Medulla oblongata (tissue), 1 donor: ENCODE results near the gene PPP6R3.
A peak's percentile ranks its signal among the peaks of the same experiment; 100 is the strongest.

Experiments
- DNase-seq: peaks from one replicate; pipeline ENCODE4 v3.0.0-alpha.2; 2015; ENCODE audit errors: extremely low spot score

PPP6R3 gene

GRCh38 chr11:68552542-68552941 is 92.0 kb downstream of the PPP6R3 start:
- DNase-seq: no peak

- no peak for DNase-seq
These were observed 99.7 kb downstream of the PPP6R3 start for GRCh38 chr11:68560216-68560615.

DNA sequence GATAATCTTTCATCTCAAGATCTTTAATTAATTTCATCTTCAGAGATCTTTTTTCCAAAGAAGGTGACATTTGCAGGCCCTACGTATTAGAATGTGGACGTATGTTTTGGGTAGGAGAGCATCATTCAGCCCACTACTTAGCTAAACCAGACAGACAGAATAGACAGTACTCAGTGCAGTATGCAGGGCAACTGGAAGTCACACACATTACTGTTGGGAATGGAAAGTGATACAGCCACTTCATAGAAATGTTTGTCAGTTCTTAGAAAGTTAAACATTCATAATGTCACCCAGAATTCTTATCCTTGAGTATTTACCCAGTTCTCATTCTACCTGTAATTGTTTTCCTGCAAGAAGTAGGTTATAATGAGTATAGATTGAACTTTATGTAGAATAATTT is 102.9 kb downstream of the PPP6R3 start:
- DNase-seq: no peak

DNA sequence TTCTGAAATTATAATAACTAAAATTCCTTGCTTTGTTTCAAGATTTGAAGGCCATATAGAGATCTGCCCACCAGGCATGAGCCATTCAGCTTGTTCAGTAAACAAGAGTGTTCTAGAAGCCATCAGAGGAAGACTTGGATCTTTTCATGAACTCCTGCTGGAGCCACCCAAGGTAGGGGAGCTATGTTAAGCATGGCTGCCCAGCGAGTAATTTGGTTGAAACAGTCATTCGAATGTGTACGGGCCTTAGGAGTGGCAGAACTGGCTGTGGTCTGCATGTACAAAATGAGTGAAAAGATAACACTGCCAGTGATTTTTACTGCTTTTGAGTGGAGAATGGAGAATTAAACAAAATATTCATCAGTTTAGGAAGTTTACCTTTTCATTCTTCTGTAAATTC is 103.7 kb downstream of the PPP6R3 start:
- no peak for DNase-seq

- no peak for DNase-seq
These were observed 105.2 kb downstream of the PPP6R3 start for GRCh38 chr11:68565768-68566167.

GRCh38 chr11:68567553-68567952 is 107.0 kb downstream of the PPP6R3 start:
- DNase-seq: no peak

GRCh38 chr11:68569357-68569756 is 108.8 kb downstream of the PPP6R3 start:
- no peak for DNase-seq

DNA sequence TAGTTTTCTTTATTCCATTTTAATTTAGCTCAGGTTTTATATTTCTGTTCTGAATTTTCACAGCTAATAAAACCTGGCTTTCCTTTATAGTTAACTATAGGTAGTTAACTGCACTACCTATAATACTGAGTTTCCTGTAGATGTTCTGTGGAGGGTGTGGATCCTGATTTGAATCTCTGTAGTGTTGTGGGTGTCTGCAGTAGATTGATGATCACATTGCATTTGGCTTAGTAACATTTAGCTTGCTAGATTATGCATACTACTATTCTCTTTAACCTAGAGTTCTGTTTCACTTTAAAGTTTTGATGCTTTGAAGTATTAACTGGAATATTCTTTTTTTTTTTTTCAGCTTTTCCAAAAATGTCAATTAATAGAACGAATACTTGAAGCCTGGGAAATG is 110.1 kb downstream of the PPP6R3 start:
- DNase-seq: no peak

GRCh38 chr11:68574308-68574707 is 113.8 kb downstream of the PPP6R3 start:
- no peak for DNase-seq

- no peak for DNase-seq
These were observed 114.6 kb downstream of the PPP6R3 start for GRCh38 chr11:68575025-68575665.

DNA sequence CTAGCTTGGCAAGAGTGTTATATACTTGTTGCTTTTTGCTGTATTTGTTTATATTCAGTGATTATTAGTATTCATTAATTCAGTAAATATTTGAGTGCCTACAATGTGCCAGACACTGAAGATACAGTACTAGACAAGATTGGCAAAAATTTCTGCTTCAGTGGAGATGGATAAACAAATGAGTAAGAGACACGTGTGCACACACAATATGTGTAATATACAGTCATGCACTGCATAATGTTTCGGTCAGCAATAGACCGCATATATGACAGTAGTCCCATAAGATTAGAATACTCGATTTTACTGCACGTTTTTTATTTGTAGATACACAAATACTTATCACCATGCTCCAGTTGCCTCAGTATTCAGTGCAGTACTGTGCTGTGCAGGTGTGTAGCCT is 118.9 kb downstream of the PPP6R3 start:
- no peak for DNase-seq

DNA sequence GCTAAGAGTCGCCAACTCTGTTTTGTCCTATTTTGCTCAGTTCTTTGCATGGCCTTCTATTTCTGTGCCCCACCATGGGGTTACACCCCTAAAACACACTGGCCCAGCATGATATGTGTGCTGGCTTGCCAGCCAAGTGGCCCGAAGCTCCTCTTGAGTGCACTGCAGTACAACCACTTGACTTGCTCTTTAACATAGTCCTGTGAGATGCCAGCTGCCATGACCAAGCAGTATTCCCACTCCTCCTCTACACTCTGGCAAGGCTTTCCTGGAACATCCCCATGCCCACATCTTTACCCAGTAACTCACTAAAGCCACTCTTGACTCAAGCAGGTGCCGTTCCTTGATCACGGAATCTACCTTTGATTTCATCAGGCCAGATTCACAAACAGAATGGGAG is 120.9 kb downstream of the PPP6R3 start:
- no peak for DNase-seq

DNA sequence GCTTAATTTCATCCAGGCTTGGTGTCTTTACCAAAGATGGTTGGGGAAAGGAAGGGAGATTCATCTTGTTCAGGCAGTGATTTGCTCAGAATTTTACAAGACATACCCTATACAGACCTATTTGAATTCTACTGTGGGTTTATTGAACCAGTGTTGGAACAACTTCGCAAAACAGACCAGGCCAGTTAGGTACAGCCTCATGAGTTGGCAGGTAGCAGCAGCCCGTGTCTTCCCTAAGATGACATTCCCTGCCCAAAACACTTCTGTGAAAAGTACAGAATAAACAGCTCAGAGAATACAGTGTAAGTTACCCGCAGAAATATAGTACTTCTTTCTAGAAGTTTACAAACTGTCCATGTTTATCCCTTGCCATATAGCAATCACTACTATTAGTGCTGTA is 121.3 kb downstream of the PPP6R3 start:
- DNase-seq: no peak

DNA sequence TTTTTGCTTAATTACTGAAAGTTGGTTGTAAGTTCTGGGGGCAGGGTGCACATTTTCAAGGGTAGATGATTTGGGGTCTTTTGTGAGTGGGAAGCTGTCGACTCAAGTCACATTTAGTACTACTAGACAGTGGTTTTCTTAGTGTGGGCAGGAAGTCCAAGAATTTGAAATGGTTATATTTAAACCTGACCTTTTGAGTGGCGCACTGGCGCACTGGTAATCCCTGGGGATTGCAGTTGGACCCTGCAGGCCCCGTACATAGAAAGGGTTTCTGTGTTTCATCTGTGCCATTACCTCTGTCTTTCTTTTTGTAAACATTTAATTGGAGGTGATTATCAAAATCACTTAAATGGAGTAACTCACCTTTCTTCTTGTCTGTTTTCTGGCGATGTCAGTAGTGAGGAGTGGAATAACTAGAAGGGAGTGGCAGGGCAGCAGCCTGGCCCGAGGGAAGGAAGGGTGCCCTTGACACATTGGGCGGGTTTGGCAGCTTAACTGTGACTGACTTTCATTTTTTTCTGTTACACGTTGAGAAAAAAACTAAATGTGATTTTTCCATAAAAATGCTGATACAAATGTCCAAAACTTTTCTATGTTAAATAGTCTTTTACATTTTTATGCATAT is 122.0 kb downstream of the PPP6R3 start:
- DNase-seq: no peak

GRCh38 chr11:68583041-68583446 is 122.5 kb downstream of the PPP6R3 start:
- no peak for DNase-seq

GRCh38 chr11:68584097-68584496 is 123.5 kb downstream of the PPP6R3 start:
- peak; percentile 32 for DNase-seq

DNA sequence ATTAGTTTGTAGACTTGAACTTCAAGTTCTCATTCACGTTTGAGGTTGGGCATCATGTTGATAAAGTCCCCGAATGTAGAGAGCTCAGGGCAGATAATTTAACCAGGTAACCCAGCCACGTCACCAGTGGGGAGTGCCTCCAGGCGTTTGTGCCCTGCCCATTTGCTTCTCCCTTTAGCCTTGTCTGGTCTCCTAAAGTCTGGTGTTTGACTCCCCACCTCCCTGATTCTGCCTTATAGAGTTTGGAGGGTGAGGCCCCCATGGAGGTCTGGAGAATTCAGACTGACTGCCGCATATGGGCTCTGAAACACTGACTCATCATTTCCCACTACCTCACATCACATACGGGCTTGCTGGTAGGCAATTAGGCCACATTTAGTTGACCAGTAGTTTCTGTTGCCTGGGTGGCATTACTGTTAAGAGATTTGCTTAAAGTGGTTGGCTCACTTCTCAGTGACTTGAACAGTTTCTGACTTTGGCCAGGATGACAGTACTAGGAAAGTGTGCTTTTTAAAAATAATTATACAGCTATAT is 124.5 kb downstream of the PPP6R3 start:
- no peak for DNase-seq

GRCh38 chr11:68589547-68590216 is 129.1 kb downstream of the PPP6R3 start:
- DNase-seq: no peak

DNA sequence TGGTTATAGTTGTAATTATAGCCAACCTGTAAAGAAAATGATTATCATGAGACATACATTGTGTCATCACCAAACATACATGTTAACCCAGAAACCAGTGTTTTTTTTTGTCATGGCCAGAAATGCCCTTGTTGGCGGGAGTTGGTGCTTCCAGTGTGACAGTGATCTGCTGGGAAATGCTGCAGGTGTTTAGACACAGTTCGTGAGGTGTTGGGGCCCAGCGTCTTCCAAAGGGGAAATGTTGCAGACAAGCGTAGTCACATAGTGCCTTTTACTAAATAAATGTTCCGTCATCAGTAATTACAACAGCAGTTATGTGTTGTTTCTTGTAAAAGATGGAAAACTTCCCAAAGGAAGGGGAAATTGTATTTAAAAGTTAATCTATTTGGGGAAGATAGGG is 131.2 kb downstream of the PPP6R3 start:
- DNase-seq: no peak

- no peak for DNase-seq
These were observed 132.9 kb downstream of the PPP6R3 start for GRCh38 chr11:68593441-68593840.

DNA sequence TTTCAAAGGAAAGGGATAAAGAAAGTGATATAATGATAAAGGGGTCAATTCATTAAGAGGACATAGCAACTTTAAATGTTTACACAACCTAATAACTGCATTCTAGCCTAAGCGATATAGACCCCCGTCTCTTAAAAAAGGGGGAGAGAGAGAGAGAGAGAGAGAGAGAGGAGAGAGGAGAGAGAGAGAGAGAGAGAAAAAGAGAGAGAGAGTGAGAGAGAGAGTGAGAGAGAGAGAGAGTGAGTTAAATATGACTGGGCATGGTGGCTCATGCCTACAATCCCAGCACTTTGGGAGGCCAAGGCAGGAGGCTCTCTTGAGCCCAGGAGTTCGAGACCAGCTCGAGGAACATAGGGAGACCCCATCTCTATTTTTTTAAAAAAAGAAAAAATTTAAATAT is 133.6 kb downstream of the PPP6R3 start:
- DNase-seq: no peak

- no peak for DNase-seq
These were observed 135.7 kb downstream of the PPP6R3 start for GRCh38 chr11:68596231-68596630.
